Activated CD4-positive, alpha-beta T cell treated with anti-CD3 and anti-CD28 coated beads for 4 hours (primary cell): Measurements from ENCODE around the gene PDXDC1.
"Not testable (repeated sequence)": the region's sequence is repeated elsewhere in the genome, so short reads cannot be mapped to it uniquely, and the experiment has no call there.

Experiments used
- DNase-seq, 2 donors: peaks; one replicate each; pipeline ENCODE4 v3.0.0-alpha.2; 2020

The PDXDC1 gene

GRCh38 chr16:15166177-15166576, 191.4 kb downstream of the PDXDC1 start:
- DNase-seq: not testable (repeated sequence)

- DNase-seq: not testable (repeated sequence)
Measured at GRCh38 chr16:15168303-15168702, 193.5 kb downstream of the PDXDC1 start.

GRCh38 chr16:15168953-15169652, 194.3 kb downstream of the PDXDC1 start:
- not testable (repeated sequence) for DNase-seq

GRCh38 chr16:15179909-15180308, 205.1 kb downstream of the PDXDC1 start:
- DNase-seq: not testable (repeated sequence)

- DNase-seq: not testable (repeated sequence)
Measured at GRCh38 chr16:15180946-15181345, 206.1 kb downstream of the PDXDC1 start.

GRCh38 chr16:15184000-15184399, 209.2 kb downstream of the PDXDC1 start:
- DNase-seq: not testable (repeated sequence)
